Hepatocyte (in vitro differentiated cells): ENCODE measurements around the gene PEX5.

Experiments used
- EZH2 ChIP-seq: fragments of 200-600 bp; sonication (generic); IDR thresholded peaks from 2 replicates; pipeline ENCODE4 v1.6.1; 2016; ENCODE audit warnings: antibody characterized with exemption, mild to moderate bottlenecking, borderline replicate concordance
- TF ChIP-seq, protein P1 (sequence below): fragments of 200-600 bp; sonication (generic); IDR thresholded peaks from 2 replicates; pipeline ENCODE4 v1.5.1; 2016; ENCODE audit warnings: antibody characterized with exemption, mild to moderate bottlenecking; ENCODE audit not compliant: poor library complexity

DNA sequence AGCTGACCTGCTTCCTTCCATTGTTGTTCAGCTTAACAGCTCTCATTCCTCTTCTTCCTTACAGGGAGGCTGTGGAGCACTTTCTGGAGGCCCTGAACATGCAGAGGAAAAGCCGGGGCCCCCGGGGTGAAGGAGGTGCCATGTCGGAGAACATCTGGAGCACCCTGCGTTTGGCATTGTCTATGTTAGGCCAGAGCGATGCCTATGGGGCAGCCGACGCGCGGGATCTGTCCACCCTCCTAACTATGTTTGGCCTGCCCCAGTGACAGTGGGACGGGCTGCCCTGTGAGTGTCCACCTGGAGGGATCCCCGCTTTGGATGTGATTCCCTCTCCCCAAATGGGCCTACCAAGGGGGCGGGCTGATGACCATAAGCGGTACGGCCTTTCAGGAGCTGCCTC, 20.5 kb downstream of the PEX5 start:
- TF ChIP-seq, protein P1, sequence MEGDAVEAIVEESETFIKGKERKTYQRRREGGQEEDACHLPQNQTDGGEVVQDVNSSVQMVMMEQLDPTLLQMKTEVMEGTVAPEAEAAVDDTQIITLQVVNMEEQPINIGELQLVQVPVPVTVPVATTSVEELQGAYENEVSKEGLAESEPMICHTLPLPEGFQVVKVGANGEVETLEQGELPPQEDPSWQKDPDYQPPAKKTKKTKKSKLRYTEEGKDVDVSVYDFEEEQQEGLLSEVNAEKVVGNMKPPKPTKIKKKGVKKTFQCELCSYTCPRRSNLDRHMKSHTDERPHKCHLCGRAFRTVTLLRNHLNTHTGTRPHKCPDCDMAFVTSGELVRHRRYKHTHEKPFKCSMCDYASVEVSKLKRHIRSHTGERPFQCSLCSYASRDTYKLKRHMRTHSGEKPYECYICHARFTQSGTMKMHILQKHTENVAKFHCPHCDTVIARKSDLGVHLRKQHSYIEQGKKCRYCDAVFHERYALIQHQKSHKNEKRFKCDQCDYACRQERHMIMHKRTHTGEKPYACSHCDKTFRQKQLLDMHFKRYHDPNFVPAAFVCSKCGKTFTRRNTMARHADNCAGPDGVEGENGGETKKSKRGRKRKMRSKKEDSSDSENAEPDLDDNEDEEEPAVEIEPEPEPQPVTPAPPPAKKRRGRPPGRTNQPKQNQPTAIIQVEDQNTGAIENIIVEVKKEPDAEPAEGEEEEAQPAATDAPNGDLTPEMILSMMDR = no peak
- no peak for TF ChIP-seq EZH2
